HepG2 (cell line): Measurements from ENCODE around the gene SPTBN2.

Experiments used
- CTCF ChIP-seq: sonication (generic); formaldehyde crosslinking; IDR thresholded peaks from 2 replicates; pipeline ENCODE4 v1.5.0; 2020; ENCODE audit warnings: mild to moderate bottlenecking, missing genetic modification reagents, moderate library complexity
- EP300 ChIP-seq, 3 experiments: sonication (generic) in 1 of 3; formaldehyde crosslinking in 1 of 3; IDR thresholded peaks; 2 replicates each; pipeline versions ENCODE4 v1.5.1 to v1.6.1; 2011 to 2020; ENCODE audit warnings: low read depth in 2 of 3, low read length in 2 of 3, borderline replicate concordance in 1 of 3, improper control_type of control experiment in 1 of 3, mild to moderate bottlenecking in 1 of 3, missing genetic modification reagents in 1 of 3, moderate library complexity in 1 of 3
- MAZ ChIP-seq, 2 experiments: sonication (generic) in 1 of 2; formaldehyde crosslinking in 1 of 2; IDR thresholded peaks; 2 replicates each; pipeline versions ENCODE4 v1.5.0 to v1.6.1; 2012 to 2020; ENCODE audit warnings: low read depth in 2 of 2, mild to moderate bottlenecking in 2 of 2, borderline replicate concordance in 1 of 2, improper control_type of control experiment in 1 of 2, low read length in 1 of 2, missing genetic modification reagents in 1 of 2, moderate library complexity in 1 of 2
- MXD4 ChIP-seq: IDR thresholded peaks from 2 replicates; pipeline ENCODE4 v1.6.1; 2016; ENCODE audit warnings: mild to moderate bottlenecking, missing biosample characterization, missing genetic modification reagents
- POGK ChIP-seq: sonication (generic); formaldehyde crosslinking; conservative IDR thresholded peaks from 2 replicates; pipeline ENCODE4 v1.8.0; 2022; ENCODE audit warnings: mild to moderate bottlenecking, moderate library complexity, missing genetic modification reagents
- POLR2A ChIP-seq, 2 experiments: IDR thresholded peaks; 2 replicates each; pipeline ENCODE4 v1.6.1; 2011; ENCODE audit warnings: low read depth in 2 of 2, low read length in 2 of 2, mild to moderate bottlenecking in 1 of 2, moderate library complexity in 1 of 2; ENCODE audit not compliant: insufficient read depth in 1 of 2
- POLR2AphosphoS2 ChIP-seq: IDR thresholded peaks from 2 replicates; pipeline ENCODE4 v1.6.1; 2011; ENCODE audit warnings: low read depth, low read length, improper control_type of control experiment
- POLR2AphosphoS5 ChIP-seq: IDR thresholded peaks from 2 replicates; pipeline ENCODE4 v1.6.1; 2012; ENCODE audit warnings: low read depth, low read length
- SETDB1 ChIP-seq: sonication (generic); formaldehyde crosslinking; IDR thresholded peaks from 2 replicates; pipeline ENCODE4 v1.5.1; 2020; ENCODE audit warnings: missing genetic modification reagents, mild to moderate bottlenecking, borderline replicate concordance
- ZNF75D ChIP-seq: sonication (generic); formaldehyde crosslinking; IDR thresholded peaks from 2 replicates; pipeline ENCODE4 v1.8.1; 2023; ENCODE audit warnings: missing genetic modification reagents, mild to moderate bottlenecking, borderline replicate concordance

DNA sequence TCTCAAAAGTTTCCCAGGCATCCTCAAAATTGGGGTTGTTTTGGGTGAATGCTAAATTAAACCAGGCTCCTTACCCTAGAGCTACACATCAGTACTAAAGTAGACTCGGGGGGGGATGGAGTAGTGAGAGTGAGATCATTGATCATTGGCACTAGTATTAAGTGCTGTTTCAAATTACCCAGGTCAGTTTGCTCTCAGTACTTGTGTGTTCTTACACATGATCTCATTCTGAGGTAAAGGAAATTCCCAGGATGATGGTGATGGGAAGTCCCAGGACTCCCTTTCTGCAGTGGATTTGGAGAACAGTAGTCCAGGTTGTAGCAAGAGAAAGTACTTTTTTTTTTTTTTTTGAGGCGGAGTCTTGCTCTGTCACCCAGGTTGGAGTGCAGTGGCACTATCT, 78.0 kb downstream of the SPTBN2 start:
- TF ChIP-seq POGK (CRISPR knock-in tag) (no peak), POLR2AphosphoS5 (no peak), CTCF (CRISPR knock-in tag) (no peak), ZNF75D (CRISPR knock-in tag) (no peak), POLR2A (IDR thresholded peaks at IDR 0.05; ENCODE audit: insufficient read depth in 1 of 2, low read depth in 2 of 2, low read length in 2 of 2) (no peak), POLR2AphosphoS2 (0 out of 2 replicates have a peak, but pooled peaks have one; percentile 45), EP300 (IDR thresholded peaks at IDR 0.05; ENCODE audit: low read depth in 2 of 2, low read length in 2 of 2) (no peak), EP300 (CRISPR knock-in tag; IDR thresholded peaks at IDR 0.05; ENCODE audit: borderline replicate concordance) (no peak), SETDB1 (no peak), MAZ (IDR thresholded peaks at IDR 0.05; ENCODE audit: borderline replicate concordance, low read depth, low read length) (no peak), MAZ (CRISPR knock-in tag; IDR thresholded peaks at IDR 0.05; ENCODE audit: low read depth) (no peak), MXD4 (CRISPR knock-in tag) (no peak)
